ENCODE measurements around the gene SEC23B. TPM values are rescaled to one million over a fixed set of nuclear protein-coding genes. Genes with fewer than 3 reads are reported as not detected.
"Not testable (repeated sequence)": the region's sequence is repeated elsewhere in the genome, so short reads cannot be mapped to it uniquely, and the experiment has no call there.

The SEC23B gene
- total and polyA plus RNA-seq, 5 donors from 2014 or later = 45.0 to 57.7 (median 47.6) TPM

- H3K4me1 ChIP-seq (ENCODE audit: control insufficient read depth, insufficient read depth, low read length, poor library complexity, severe bottlenecking) = no peaks in the 10 kb centered on the region
- no peaks in the 10 kb centered on the region for H3K9me3 ChIP-seq (ENCODE audit: control insufficient read depth in 2 of 2, low read length in 2 of 2)
- DNase-seq = no peak
- H3K27me3 ChIP-seq (ENCODE audit: control insufficient read depth, insufficient read depth, low read length) = no peaks in the 10 kb centered on the region
- H3K36me3 ChIP-seq (ENCODE audit: control insufficient read depth, insufficient read depth, low read length) = peaks cover 45% of the 10 kb centered on the region
- Mint-ChIP-seq H3K27me3 (no peaks in the 10 kb centered on the region), H3K36me3 (peaks cover 34% of the 10 kb centered on the region), H3K4me1 (peaks cover 0 to 7% (median 2%) of the 10 kb centered on the region in 4 donors), H3K9me3 (no peaks in the 10 kb centered on the region), H3K4me3 (no peak overlapping the region), H3K27ac (no peak overlapping the region)
- ATAC-seq (ENCODE audit: low read depth in 2 of 2) = no peak
- no peak overlapping the region for H3K27ac ChIP-seq (ENCODE audit: insufficient read depth, low read length, poor library complexity, severe bottlenecking)
- H3K4me3 ChIP-seq (ENCODE audit: low read depth, low read length) = no peak overlapping the region
Measured at GRCh38 chr20:18488301-18488700, 19.4 kb upstream of the SEC23B start.

GRCh38 chr20:18496042-18496441, 11.7 kb upstream of the SEC23B start:
- DNase-seq (no peak), ATAC-seq (ENCODE audit: low read depth in 2 of 2) (no peak)
- peaks cover 12 to 18% (median 16%) of the 10 kb centered on the region in 4 donors for H3K4me1 Mint-ChIP-seq
- H3K36me3 Mint-ChIP-seq = peaks cover 14% of the 10 kb centered on the region
- H3K27ac Mint-ChIP-seq = peak overlapping the region in 2 of 3 donors; percentile 92 to 93
- no peaks in the 10 kb centered on the region for H3K9me3 ChIP-seq (ENCODE audit: control insufficient read depth in 2 of 2, low read length in 2 of 2)
- peaks cover 17% of the 10 kb centered on the region for H3K4me1 ChIP-seq (ENCODE audit: control insufficient read depth, insufficient read depth, low read length, poor library complexity, severe bottlenecking)
- no peaks in the 10 kb centered on the region for H3K27me3 ChIP-seq (ENCODE audit: control insufficient read depth, insufficient read depth, low read length)
- peak overlapping the region; percentile 81 for H3K4me3 ChIP-seq (ENCODE audit: low read depth, low read length)
- H3K9me3 Mint-ChIP-seq = no peaks in the 10 kb centered on the region
- peak overlapping the region; percentile 93 to 97 (median 96) for H3K4me3 Mint-ChIP-seq
- peaks cover 12% of the 10 kb centered on the region for H3K36me3 ChIP-seq (ENCODE audit: control insufficient read depth, insufficient read depth, low read length)
- H3K27me3 Mint-ChIP-seq = no peaks in the 10 kb centered on the region
- H3K27ac ChIP-seq (ENCODE audit: insufficient read depth, low read length, poor library complexity, severe bottlenecking) = no peak overlapping the region

GRCh38 chr20:18496740-18497592, 10.8 kb upstream of the SEC23B start, which contains the start of gene RBBP9:
Gene RBBP9, minus strand, starts transcription at chr20:18497225. Its CDS starts 58 bp downstream, at chr20:18497167.
- Mint-ChIP-seq H3K27me3 (no peaks in the 10 kb centered on the region), H3K9me3 (no peaks in the 10 kb centered on the region), H3K36me3 (peaks cover 13% of the 10 kb centered on the region), H3K4me1 (peaks cover 11 to 18% (median 15%) of the 10 kb centered on the region in 4 donors), H3K4me3 (peak within 1 kb of the TSS; percentile 93 to 97 (median 96)), H3K27ac (peak within 1 kb of the TSS; percentile 32 to 93 (median 92))
- Histone ChIP-seq H3K4me3 (ENCODE audit: low read depth, low read length) (peak within 1 kb of the TSS; percentile 81), H3K4me1 (ENCODE audit: control insufficient read depth, insufficient read depth, low read length, poor library complexity, severe bottlenecking) (peaks cover 17% of the 10 kb centered on the region), H3K9me3 (ENCODE audit: control insufficient read depth in 2 of 2, low read length in 2 of 2) (no peaks in the 10 kb centered on the region), H3K27me3 (ENCODE audit: control insufficient read depth, insufficient read depth, low read length) (no peaks in the 10 kb centered on the region), H3K27ac (ENCODE audit: insufficient read depth, low read length, poor library complexity, severe bottlenecking) (peak within 1 kb of the TSS; percentile 74), H3K36me3 (ENCODE audit: control insufficient read depth, insufficient read depth, low read length) (peaks cover 12% of the 10 kb centered on the region)
- peak; percentile 97 for ATAC-seq (ENCODE audit: low read depth in 2 of 2)
- DNase-seq = peak; percentile 57 to 84 (median 65)

GRCh38 chr20:18497603-18498002, 10.1 kb upstream of the SEC23B start:
- H3K27ac Mint-ChIP-seq = peak overlapping the region; percentile 32 to 93 (median 92)
- H3K27ac ChIP-seq (ENCODE audit: insufficient read depth, low read length, poor library complexity, severe bottlenecking) = peak overlapping the region; percentile 74
- no peaks in the 10 kb centered on the region for H3K27me3 ChIP-seq (ENCODE audit: control insufficient read depth, insufficient read depth, low read length)
- H3K4me1 ChIP-seq (ENCODE audit: control insufficient read depth, insufficient read depth, low read length, poor library complexity, severe bottlenecking) = peaks cover 17% of the 10 kb centered on the region
- peak overlapping the region; percentile 93 to 97 (median 96) for H3K4me3 Mint-ChIP-seq
- peak overlapping the region; percentile 81 for H3K4me3 ChIP-seq (ENCODE audit: low read depth, low read length)
- ATAC-seq (ENCODE audit: low read depth in 2 of 2) (no peak), DNase-seq (no peak)
- no peaks in the 10 kb centered on the region for H3K9me3 ChIP-seq (ENCODE audit: control insufficient read depth in 2 of 2, low read length in 2 of 2)
- peaks cover 11 to 18% (median 15%) of the 10 kb centered on the region in 4 donors for H3K4me1 Mint-ChIP-seq
- peaks cover 0 to 1% (median 0%) of the 10 kb centered on the region in 7 donors for H3K9me3 Mint-ChIP-seq
- H3K36me3 Mint-ChIP-seq = peaks cover 16% of the 10 kb centered on the region
- no peaks in the 10 kb centered on the region for H3K27me3 Mint-ChIP-seq
- peaks cover 8% of the 10 kb centered on the region for H3K36me3 ChIP-seq (ENCODE audit: control insufficient read depth, insufficient read depth, low read length)

- H3K4me3 ChIP-seq (ENCODE audit: low read depth, low read length); H3K27me3 ChIP-seq (ENCODE audit: control insufficient read depth, insufficient read depth, low read length); H3K36me3 ChIP-seq (ENCODE audit: control insufficient read depth, insufficient read depth, low read length); H3K27ac ChIP-seq (ENCODE audit: insufficient read depth, low read length, poor library complexity, severe bottlenecking); ATAC-seq (ENCODE audit: low read depth in 2 of 2); H3K27me3 Mint-ChIP-seq; DNase-seq; H3K9me3 Mint-ChIP-seq; H3K36me3 Mint-ChIP-seq; H3K9me3 ChIP-seq (ENCODE audit: control insufficient read depth in 2 of 2, low read length in 2 of 2); H3K4me1 Mint-ChIP-seq: not testable (repeated sequence)
- peaks cover 10% of the 10 kb centered on the region for H3K4me1 ChIP-seq (ENCODE audit: control insufficient read depth, insufficient read depth, low read length, poor library complexity, severe bottlenecking)
- Mint-ChIP-seq H3K4me3 (peak overlapping the region in 1 of 4 donors; percentile 22), H3K27ac (peak overlapping the region in 2 of 3 donors; percentile 40 to 86)
Measured at GRCh38 chr20:18501672-18502071, 6.1 kb upstream of the SEC23B start.

GRCh38 chr20:18504479-18505060, 3.2 kb upstream of the SEC23B start:
- H3K9me3 Mint-ChIP-seq = peaks cover 0 to 1% (median 0%) of the 10 kb centered on the region in 7 donors
- no peaks in the 10 kb centered on the region for H3K9me3 ChIP-seq (ENCODE audit: control insufficient read depth in 2 of 2, low read length in 2 of 2)
- no peaks in the 10 kb centered on the region for H3K36me3 ChIP-seq (ENCODE audit: control insufficient read depth, insufficient read depth, low read length)
- peaks cover 6% of the 10 kb centered on the region for H3K27me3 Mint-ChIP-seq
- H3K27ac Mint-ChIP-seq = peak overlapping the region in 2 of 3 donors; percentile 15 to 73
- H3K4me1 Mint-ChIP-seq = peaks cover 4 to 29% (median 20%) of the 10 kb centered on the region in 4 donors
- H3K36me3 Mint-ChIP-seq = peaks cover 6% of the 10 kb centered on the region
- no peak for ATAC-seq (ENCODE audit: low read depth in 2 of 2)
- H3K27me3 ChIP-seq (ENCODE audit: control insufficient read depth, insufficient read depth, low read length) = no peaks in the 10 kb centered on the region
- no peak overlapping the region for H3K4me3 Mint-ChIP-seq
- H3K4me1 ChIP-seq (ENCODE audit: control insufficient read depth, insufficient read depth, low read length, poor library complexity, severe bottlenecking) = peaks cover 23% of the 10 kb centered on the region
- no peak overlapping the region for H3K4me3 ChIP-seq (ENCODE audit: low read depth, low read length)
- H3K27ac ChIP-seq (ENCODE audit: insufficient read depth, low read length, poor library complexity, severe bottlenecking) = no peak overlapping the region
- no peak for DNase-seq

- Mint-ChIP-seq H3K27me3 (peaks cover 6% of the 10 kb centered on the region), H3K27ac (peak overlapping the region; percentile 100), H3K9me3 (peaks cover 0 to 1% (median 0%) of the 10 kb centered on the region in 7 donors), H3K4me3 (peak overlapping the region; percentile 95 to 100 (median 98)), H3K4me1 (peaks cover 4 to 48% (median 36%) of the 10 kb centered on the region in 4 donors), H3K36me3 (peaks cover 23% of the 10 kb centered on the region)
- ATAC-seq (ENCODE audit: low read depth in 2 of 2) (no peak), DNase-seq (peak in 1 of 3 donors; percentile 53)
- peak overlapping the region; percentile 99 for H3K27ac ChIP-seq (ENCODE audit: insufficient read depth, low read length, poor library complexity, severe bottlenecking)
- peaks cover 23% of the 10 kb centered on the region for H3K4me1 ChIP-seq (ENCODE audit: control insufficient read depth, insufficient read depth, low read length, poor library complexity, severe bottlenecking)
- peak overlapping the region; percentile 94 for H3K4me3 ChIP-seq (ENCODE audit: low read depth, low read length)
- H3K36me3 ChIP-seq (ENCODE audit: control insufficient read depth, insufficient read depth, low read length) = peaks cover 13% of the 10 kb centered on the region
- no peaks in the 10 kb centered on the region for H3K9me3 ChIP-seq (ENCODE audit: control insufficient read depth in 2 of 2, low read length in 2 of 2)
- H3K27me3 ChIP-seq (ENCODE audit: control insufficient read depth, insufficient read depth, low read length) = no peaks in the 10 kb centered on the region
Measured at GRCh38 chr20:18506744-18507143, 996 bp upstream of the SEC23B start.
